HG03060 (cell line): Measurements from ENCODE around the gene TMEM114.

Experiments used
- ATAC-seq: cut with Tn5 transposase; IDR thresholded peaks from one replicate; pipeline ENCODE4 v1.9.1; 2021; ENCODE audit warnings: low read depth, moderate number of reproducible peaks; ENCODE audit not compliant: unreplicated experiment

The TMEM114 gene

DNA sequence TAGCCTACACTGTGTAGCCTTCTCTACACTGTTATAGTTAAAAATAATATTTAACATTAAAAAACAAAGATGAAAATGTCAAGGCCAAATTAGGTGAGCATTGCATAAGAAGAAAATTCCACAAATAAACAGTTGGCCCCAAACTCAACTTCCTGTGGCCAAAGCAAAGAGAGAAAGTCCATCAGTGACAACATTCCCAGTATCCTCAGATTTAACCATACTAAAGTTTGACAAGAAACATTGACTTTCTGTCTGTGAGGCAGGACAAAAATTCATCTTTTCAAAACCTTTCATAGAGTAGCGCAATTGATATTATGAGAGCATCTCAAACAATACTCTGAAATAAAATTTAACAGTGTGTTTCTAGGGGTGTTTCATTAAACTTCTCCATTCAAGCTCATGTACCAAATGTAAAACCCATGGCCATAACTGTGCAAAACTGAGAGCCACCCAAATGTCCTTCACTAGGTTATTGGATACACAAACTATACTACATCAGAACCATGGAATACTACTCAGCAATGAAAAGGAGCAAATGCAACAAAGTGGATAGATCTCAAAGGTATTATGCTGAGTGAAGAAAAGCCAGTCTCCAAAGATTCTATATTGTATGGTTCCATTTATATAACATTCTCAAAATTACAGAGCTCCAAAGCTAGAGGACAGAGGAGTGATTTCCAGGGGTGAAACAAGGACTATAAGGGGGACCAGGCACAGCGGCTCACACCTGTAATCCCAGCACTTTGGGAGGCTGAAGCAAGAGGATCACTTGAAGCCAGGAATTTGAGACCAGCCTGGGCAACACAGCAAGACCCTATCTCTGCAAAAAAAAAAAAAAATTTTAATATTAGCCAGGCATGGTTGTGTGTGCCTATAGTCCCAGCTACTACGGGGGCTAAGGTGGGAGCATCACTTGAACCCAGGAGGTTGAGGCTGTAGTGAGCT, 38.7 kb downstream of the TMEM114 start:
- no peak for ATAC-seq

DNA sequence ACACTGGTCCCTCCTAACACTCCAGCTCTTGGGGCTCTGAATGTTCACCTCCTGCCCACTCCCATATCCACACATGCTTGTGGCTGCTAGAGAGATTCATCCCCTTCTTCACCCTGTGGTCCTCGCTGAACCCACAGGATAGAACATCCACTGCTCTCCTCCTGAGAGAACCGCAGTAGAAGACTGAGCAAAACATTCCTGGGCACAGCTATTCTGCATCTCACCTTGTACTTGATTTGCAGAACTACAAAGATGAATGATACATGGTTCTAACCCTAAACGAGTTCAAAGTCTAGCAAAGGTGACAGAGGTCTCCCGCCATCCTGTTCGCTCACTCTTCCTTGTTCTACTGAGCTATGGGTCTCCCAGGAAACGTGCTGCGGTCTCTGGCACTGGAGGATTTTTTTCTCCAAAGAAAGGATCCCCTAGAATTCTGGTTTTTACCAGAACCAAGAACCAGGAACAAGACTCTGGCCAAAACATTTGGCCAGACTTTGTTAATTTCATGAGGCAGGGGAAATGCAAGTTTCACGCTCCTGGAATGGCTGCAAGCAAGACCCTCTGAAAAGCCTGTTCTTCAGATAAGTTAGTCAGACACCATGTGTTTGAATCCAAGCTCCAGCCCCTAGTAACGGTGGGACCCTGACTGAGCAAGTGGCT, 39.5 kb downstream of the TMEM114 start:
- no peak for ATAC-seq

DNA sequence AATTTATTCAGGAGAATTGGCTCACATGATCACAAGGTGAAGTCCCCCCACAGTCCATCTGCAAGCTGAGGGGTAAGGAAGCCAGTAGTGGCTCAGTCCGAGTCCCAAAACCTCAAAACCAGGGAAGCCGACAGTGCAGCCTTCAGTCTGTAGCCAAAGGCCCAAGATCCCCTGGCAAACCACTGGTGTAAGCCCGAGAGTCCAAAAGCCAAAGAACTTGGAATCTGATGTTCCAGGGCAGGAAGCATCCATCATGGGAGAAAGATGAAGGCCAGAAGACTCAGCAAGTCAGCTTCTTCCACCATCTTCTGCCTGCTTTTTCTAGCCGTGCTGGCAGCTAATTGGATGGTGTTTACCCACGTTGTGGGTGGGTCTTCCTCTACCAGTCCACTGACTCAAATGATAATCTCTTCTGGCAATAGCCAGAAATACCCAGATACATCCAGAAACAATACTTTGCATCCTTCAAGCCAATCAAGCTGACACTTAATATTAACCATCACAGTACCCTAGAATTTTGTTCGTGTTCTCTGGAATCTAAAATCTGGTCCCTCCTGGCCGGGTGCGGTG, 40.4 kb downstream of the TMEM114 start:
- ATAC-seq = no peak

DNA sequence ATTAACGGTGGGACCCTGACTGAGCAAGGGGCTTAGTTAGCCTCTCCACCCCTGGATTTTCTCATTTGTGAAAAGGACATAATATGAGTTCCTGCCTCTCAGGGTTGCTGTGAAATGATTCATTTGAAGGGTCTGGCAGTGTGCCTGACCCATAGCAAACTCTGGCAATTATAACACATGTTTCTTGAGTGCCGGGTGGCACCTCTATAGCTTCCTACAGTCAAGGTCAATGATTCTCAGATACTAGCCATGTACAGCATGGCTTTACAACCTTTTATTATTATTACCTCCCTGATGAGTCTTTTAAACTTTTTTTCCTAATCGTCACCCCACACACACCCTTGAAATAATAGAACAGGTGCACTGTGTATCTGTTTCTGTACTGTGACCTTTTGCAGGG, 42.1 kb downstream of the TMEM114 start:
- ATAC-seq = no peak

DNA sequence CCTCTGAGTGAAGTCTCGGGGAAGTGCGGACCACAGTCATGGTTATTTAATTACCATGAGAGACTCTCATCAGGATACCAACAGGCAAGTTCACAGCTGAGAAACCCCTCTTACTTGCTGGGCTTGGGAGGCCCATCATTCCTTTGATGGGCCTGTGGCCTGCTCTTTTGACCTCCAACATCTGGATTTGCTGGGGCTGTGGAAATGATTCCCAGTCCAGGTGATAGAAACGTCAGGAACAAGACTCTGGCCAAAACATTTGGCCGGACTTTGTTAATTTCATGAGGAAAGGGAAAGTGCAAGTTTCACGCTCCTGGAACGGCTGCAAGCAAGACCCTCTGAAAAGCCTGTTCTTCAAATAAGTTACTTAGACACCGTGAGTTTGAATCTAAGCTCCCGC, 42.5 kb downstream of the TMEM114 start:
- no peak for ATAC-seq

DNA sequence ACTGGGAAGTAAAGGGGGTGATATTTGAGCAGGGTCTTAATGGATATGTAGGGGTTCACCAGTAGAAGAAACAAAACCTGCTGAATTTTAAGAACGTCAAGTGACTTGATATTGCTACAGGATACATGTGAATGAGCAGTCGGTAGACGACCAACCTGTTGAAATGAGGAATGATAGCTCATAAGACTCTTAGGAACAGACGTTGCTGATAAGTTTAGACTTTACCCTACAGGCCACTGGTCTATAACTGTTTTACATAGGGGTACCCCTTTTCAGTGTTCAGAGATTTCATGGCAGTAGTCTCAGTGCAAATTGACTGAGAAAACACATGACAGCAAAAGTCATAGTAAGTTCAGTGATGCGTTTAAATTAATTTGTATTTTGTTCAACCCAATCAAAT, 45.9 kb downstream of the TMEM114 start:
- no peak for ATAC-seq

DNA sequence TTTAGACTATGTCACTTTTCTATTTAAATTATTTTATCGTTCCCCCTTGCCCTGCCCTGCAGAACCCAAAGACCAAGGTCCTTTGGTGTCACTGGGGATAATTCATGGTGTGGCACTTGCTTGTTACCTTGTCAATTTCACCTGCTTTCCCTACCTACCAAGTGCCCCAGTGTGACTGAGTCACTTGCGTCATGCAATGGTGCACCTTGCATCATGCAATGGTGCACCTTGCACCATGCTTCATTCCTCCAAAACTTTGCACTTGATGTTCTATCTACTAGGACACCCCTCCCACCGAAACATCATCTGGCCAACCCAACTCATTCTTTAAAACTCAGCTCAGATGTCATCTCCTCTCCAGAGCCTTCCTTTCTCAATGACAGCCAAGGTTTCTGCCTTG, 47.1 kb downstream of the TMEM114 start:
- no peak for ATAC-seq

DNA sequence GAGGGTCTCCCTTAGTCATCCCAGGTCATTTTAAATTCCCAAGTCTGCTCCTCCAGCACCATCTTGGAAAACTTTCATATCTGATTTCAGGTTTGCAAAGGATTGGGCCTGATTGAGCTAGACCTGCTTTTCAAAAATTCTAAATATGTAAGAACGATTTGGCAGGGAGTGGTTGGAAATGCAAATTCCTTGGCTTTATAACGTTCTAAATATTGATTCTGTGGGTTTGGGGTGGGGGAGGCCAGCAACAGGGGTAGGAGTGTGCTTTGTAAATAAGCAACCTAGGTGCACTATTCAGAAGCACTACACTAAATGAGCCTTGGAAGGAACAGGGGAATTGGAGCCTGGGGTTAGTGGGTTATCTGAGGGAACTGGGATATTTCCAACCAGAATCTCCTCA, 47.9 kb downstream of the TMEM114 start:
- ATAC-seq = no peak

DNA sequence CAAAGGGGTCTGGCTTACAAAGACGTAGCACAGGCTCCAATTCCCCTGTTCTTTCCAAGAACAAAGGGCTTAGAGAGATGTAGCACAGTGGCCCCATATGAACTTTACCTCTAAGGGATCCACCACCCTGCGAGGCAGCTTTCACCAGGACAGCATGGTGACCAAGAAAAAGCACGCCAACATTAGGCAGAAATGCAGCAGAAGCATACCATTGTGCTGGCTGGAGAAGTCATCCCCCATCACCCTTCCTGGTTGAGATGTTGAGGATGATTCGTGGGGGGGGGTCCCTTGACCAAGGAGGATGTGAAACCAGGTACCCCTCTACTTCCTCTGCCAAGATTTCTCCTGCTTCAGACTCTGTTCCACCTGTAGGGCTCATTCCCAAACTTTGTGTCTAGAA, 48.4 kb downstream of the TMEM114 start:
- no peak for ATAC-seq

DNA sequence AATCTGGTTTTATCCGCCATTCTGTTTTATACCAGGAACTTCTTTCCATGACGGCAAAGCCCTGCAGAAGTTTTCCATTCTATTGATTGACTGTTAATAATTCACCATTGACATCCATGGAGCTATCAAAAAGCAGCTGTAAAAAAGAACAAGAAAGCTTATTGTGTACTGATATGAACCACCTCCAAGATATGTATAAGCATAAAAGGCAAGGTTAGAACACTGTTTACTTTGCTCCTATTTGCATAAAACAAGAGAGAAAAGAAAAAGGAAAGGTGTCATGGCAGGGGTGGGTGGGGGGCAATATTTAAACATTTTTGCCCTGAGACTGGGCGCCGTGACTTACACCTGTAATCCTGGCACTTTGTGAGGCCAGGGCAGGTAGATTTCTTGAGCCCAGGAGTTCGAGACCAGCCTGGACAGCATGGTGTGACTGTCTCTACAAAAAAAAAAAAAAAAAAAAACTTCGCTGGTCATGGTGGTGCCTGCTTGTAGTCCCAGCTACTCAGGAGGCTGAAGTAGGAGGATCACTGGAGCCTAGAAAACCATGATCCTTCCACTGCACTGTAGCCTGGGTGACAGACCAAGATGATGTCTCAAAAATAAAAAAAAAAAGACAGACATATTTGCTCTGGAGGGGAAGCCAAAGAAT, 52.5 kb downstream of the TMEM114 start:
- no peak for ATAC-seq

DNA sequence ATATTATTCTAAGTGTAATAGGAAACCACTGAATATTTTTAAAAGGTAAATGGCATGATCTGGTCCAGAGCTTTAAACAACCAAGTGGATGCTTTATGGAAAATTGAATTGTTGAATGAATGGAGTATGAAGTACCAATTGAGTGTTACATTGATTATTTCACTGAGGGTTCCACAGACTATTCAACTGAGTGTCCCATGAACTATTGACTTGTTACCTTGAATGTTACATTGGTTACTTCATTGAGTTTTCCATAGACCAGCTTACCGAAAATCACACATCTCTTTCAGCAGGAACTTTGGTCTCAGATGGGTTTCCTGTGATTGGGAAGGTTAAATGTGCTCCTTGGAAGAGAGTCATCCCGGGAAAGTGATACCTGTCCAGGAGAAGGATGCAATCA, 56.8 kb downstream of the TMEM114 start:
- no peak for ATAC-seq

DNA sequence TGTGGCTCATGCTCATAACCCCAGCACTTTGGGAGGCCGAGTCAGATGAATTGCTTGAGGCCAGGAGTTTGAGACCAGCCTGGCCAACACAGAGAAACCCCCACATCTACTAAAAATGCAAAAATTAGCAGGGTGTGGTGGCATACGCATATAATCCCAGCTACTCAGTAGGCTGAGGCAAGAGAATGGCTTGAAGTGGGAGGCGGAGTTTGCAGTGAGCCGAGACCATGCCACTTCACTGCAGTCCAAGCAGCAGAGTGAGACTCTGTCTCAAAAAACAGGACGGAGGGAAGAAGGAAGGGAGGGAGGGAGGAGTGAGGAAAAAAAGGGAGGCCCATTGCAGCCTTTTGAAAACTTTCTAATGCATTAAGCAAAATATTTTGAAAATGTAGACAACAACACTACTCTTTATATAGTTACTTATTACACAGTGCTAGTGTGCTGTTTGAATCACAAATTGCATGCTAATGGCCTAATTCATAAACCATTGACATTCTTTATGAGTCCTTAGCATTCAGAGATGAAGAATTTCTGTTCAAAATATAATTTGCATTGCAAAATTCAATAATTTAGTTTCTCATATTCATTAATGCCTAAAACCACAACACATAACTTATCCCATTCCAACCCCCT, 59.4 kb downstream of the TMEM114 start:
- ATAC-seq = no peak

DNA sequence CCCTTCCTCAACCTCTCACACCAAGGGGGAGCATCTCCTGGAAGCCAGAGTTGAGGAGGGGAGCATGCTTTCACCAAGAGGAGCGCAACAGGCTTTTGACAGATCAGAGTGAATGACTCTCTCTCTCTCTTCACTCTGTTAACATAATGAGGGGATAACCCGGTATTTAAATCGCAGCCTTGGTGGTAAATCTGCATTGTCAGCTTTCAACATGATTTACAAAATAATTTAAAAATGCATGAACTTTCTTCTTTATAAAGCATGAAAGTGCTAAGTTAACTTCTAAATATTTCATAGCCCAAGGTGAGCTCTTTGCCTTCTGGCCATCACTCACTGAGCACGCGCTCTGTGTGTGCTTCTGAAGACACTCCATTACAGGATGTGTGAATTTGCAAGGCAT, 61.8 kb downstream of the TMEM114 start:
- no peak for ATAC-seq

DNA sequence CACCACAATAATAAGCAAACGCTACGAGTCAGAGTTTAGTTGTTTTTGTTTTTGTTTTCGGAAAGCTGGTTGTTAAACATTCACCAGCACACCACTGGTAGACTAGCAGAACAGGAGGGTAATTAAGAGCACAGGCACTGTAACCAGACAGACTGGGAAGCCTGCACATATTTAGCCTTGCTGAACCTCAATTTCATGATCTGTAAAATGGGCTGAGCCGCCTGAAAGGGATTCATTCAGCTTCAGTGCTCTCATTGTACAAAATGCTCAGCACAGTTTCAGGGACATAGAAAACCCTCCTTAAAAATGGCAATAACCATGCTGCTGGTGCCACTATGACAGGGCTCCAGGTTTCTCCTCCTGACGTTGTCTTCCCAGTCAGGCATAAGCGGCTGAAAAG, 66.4 kb downstream of the TMEM114 start:
- no peak for ATAC-seq

DNA sequence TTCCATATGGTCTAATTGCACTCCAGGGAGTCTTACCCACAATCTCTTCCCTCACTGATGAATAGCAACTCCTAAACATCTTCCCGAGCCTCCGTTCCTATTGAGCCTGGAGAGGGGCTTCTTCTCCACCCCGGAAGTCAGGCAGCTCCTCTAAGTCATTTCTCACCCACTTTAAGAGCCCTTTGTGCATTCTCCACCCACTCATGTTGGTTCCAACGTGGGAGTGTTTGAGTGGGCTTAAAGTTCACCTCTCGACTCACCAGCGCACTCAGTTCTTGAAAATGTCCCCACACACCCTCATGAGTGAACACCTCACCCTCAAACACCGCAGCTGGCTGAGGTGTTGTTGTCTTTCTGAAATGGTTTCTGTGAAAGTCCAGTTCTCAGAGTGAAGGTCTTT, 67.6 kb downstream of the TMEM114 start:
- ATAC-seq = no peak

DNA sequence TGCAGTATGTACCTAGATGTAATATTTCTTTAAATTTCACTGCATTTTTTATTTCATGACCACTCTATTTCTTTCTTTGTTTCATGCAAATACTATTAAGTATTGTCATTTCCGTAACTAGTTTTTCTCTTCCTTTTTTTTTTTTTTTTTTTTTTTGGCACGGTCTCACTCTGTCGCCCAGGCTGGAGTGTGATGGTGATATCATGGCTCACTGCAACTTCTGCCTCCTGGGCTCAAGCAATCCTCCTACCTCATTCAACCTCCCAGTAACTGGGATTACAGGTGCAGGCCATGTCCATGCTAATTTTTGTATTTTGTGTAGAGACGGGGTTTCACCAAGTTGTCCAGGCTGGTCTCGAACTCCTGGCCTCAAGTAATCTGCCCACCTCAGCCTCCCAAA, 70.7 kb downstream of the TMEM114 start:
- ATAC-seq = no peak
